Hepatocyte (in vitro differentiated cells): ENCODE data around the gene TCF7L1. TPM values are rescaled to one million over a fixed set of nuclear protein-coding genes. Genes with fewer than 3 reads are reported as not detected.
"Not testable (repeated sequence)": the region's sequence is repeated elsewhere in the genome, so short reads cannot be mapped to it uniquely, and the experiment has no call there.

ENCODE experiments used
- DNase-seq: peaks from one replicate; pipeline ENCODE4 v3.0.0-alpha.2; 2016; ENCODE audit warnings: low spot score
- H2AFZ ChIP-seq: fragments of 200-600 bp; sonication (generic); 2 replicates; pipeline ENCODE4 v1.6.0; 2016; ENCODE audit warnings: antibody characterized with exemption, mild to moderate bottlenecking
- H3K27ac ChIP-seq: fragments of 200-600 bp; sonication (generic); 2 replicates; pipeline ENCODE4 v1.5.1; 2016; ENCODE audit warnings: mild to moderate bottlenecking
- H3K27me3 ChIP-seq: fragments of 200-600 bp; sonication (generic); 2 replicates; pipeline ENCODE4 v1.6.1; 2016
- H3K36me3 ChIP-seq: fragments of 200-600 bp; sonication (generic); replicated peaks from 2 replicates; pipeline ENCODE4 v1.5.1; 2016; ENCODE audit warnings: low read depth; ENCODE audit not compliant: insufficient read depth
- H3K4me1 ChIP-seq: fragments of 200-600 bp; sonication (generic); 2 replicates; pipeline ENCODE4 v1.5.1; 2016; ENCODE audit warnings: mild to moderate bottlenecking, moderate library complexity; ENCODE audit not compliant: insufficient read depth
- H3K4me2 ChIP-seq: fragments of 200-600 bp; sonication (generic); 2 replicates; pipeline ENCODE4 v1.6.0; 2016
- H3K4me3 ChIP-seq: fragments of 200-600 bp; sonication (generic); 2 replicates; pipeline ENCODE4 v1.5.1; 2016; ENCODE audit warnings: mild to moderate bottlenecking
- H3K79me2 ChIP-seq: fragments of 200-600 bp; sonication (generic); 2 replicates; pipeline ENCODE4 v1.6.0; 2017; ENCODE audit warnings: mild to moderate bottlenecking
- H3K9me2 ChIP-seq: fragments of 200-600 bp; sonication (generic); replicated peaks from 2 replicates; pipeline ENCODE4 v1.6.0; 2017; ENCODE audit warnings: mild to moderate bottlenecking; ENCODE audit not compliant: insufficient read depth
- H3K9me3 ChIP-seq: fragments of 200-600 bp; sonication (generic); 2 replicates; pipeline ENCODE4 v1.5.1; 2016; ENCODE audit warnings: low read depth, mild to moderate bottlenecking
- H4K20me1 ChIP-seq: fragments of 200-600 bp; sonication (generic); 2 replicates; pipeline ENCODE4 v1.6.0; 2016; ENCODE audit warnings: mild to moderate bottlenecking; ENCODE audit not compliant: insufficient read depth, poor library complexity, severe bottlenecking
- CTCF ChIP-seq: fragments of 200-600 bp; sonication (generic); IDR thresholded peaks from 2 replicates; pipeline ENCODE4 v1.5.1; 2016; ENCODE audit warnings: antibody characterized with exemption, mild to moderate bottlenecking; ENCODE audit not compliant: poor library complexity
- EZH2 ChIP-seq: fragments of 200-600 bp; sonication (generic); IDR thresholded peaks from 2 replicates; pipeline ENCODE4 v1.6.1; 2016; ENCODE audit warnings: antibody characterized with exemption, mild to moderate bottlenecking, borderline replicate concordance
- EZH2phosphoT487 ChIP-seq: fragments of 200-600 bp; sonication (generic); IDR thresholded peaks from one replicate; pipeline ENCODE4 v1.6.1; 2018; ENCODE audit warnings: antibody characterized with exemption, mild to moderate bottlenecking, low read depth, moderate library complexity; ENCODE audit not compliant: unreplicated experiment, severe bottlenecking
- WGBS: methylation state at CpG from one replicate; pipeline ENCODE4 v1.1.6; 2016; ENCODE audit warnings: low lambda C conversion rate; ENCODE audit errors: missing lambda C conversion rate; 5-methylcytosine and 5-hydroxymethylcytosine counted together
- polyA plus RNA-seq: library from polyadenylated mRNA; unstranded; fragments of >200 nt; fragmentation: Nextera tagmentation; extraction: Ambion mirVana; gene quantifications from 2 replicates; pipeline ENCODE4 v1.2.1, GENCODE V29; 2016
- total RNA-seq: library from RNA; depleted of rRNA; stranded (reverse); fragments of >200 nt; gene quantifications from 2 replicates; pipeline ENCODE4 v1.2.3, GENCODE V29; 2014

TCF7L1 gene
- total and polyA plus RNA-seq, 2 experiments from 2014 or later, result 3.7 to 20.6 TPM

GRCh38 chr2:85330839-85331636 is 197.8 kb downstream of the TCF7L1 start:
- H3K79me2 ChIP-seq, result peaks cover 15% of the 10 kb centered on the region
- H3K27me3 ChIP-seq, result no peaks in the 10 kb centered on the region
- no peak overlapping the region for H3K4me2 ChIP-seq
- H3K9me3 ChIP-seq, result no peaks in the 10 kb centered on the region
- H3K27ac ChIP-seq, result no peak overlapping the region
- no peaks in the 10 kb centered on the region for H3K36me3 ChIP-seq
- peaks cover 2% of the 10 kb centered on the region for H3K4me1 ChIP-seq
- H3K9me2 ChIP-seq, result no peaks in the 10 kb centered on the region
- TF ChIP-seq EZH2phosphoT487 (no peak), CTCF (no peak), EZH2 (no peak)
- peaks cover 7% of the 10 kb centered on the region for H4K20me1 ChIP-seq
- no peak for DNase-seq
- H2AFZ ChIP-seq, result no peak overlapping the region
- no peak overlapping the region for H3K4me3 ChIP-seq
- WGBS, result 91% methylated on average over 13 of the region's 13 CpGs

DNA sequence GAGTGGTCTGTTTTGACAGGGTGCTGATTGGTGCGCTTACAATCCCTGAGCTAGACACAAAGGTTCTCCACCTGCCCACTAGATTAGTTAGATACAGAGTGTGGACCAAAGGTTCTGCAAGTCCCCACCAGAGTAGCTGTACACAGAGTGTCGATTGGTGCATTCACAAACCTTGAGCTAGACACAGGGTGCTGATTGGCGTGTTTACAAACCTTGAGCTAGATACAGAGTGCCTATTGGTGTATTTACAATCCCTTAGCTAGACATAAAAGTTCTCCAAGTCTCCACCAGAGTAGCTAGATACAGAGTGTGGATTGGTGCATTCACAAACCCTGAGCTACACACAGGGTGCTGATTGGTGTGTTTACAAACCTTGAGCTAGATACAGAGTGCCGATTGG is 200.7 kb downstream of the TCF7L1 start:
- H3K4me3 ChIP-seq, H3K79me2 ChIP-seq, DNase-seq, H2AFZ ChIP-seq, H3K4me2 ChIP-seq, H3K27me3 ChIP-seq, H3K4me1 ChIP-seq, H3K27ac ChIP-seq, H3K36me3 ChIP-seq, H3K9me2 ChIP-seq, H3K9me3 ChIP-seq, H4K20me1 ChIP-seq: not testable (repeated sequence)
- WGBS, result 96% methylated on average over 4 of the region's 4 CpGs

- Histone ChIP-seq H3K27ac (no peak overlapping the region), H3K27me3 (no peaks in the 10 kb centered on the region), H4K20me1 (no peaks in the 10 kb centered on the region), H3K4me2 (no peak overlapping the region), H2AFZ (no peak overlapping the region), H3K9me2 (no peaks in the 10 kb centered on the region), H3K4me1 (no peaks in the 10 kb centered on the region), H3K4me3 (no peak overlapping the region), H3K36me3 (no peaks in the 10 kb centered on the region), H3K9me3 (no peaks in the 10 kb centered on the region), H3K79me2 (no peaks in the 10 kb centered on the region)
- DNase-seq, result no peak
- 64% methylated on average over 2 of the region's 2 CpGs for whole genome bisulfite sequencing
- TF ChIP-seq EZH2phosphoT487, result no peak
- TF ChIP-seq EZH2, result no peak
- TF ChIP-seq CTCF, result no peak
Observed at GRCh38 chr2:85334928-85335327, 201.7 kb downstream of the TCF7L1 start.

GRCh38 chr2:85340034-85340892 is 207.1 kb downstream of the TCF7L1 start:
- Histone ChIP-seq H2AFZ (no peak overlapping the region), H3K27ac (no peak overlapping the region), H4K20me1 (no peaks in the 10 kb centered on the region), H3K4me1 (no peaks in the 10 kb centered on the region), H3K4me2 (no peak overlapping the region), H3K79me2 (no peaks in the 10 kb centered on the region), H3K36me3 (no peaks in the 10 kb centered on the region), H3K9me3 (no peaks in the 10 kb centered on the region), H3K27me3 (no peaks in the 10 kb centered on the region), H3K9me2 (no peaks in the 10 kb centered on the region), H3K4me3 (no peak overlapping the region)
- WGBS, result 76% methylated on average over 13 of the region's 13 CpGs
- DNase-seq, result no peak
- TF ChIP-seq EZH2, result no peak
- TF ChIP-seq CTCF, result no peak
- TF ChIP-seq EZH2phosphoT487, result no peak
